ENCODE data around the gene SLCO2A1. TPM values are rescaled to one million over a fixed set of nuclear protein-coding genes. Genes with fewer than 3 reads are reported as not detected.

The SLCO2A1 gene
- total RNA-seq, 3 donors from 2014 or later, result 34.3 to 72.2 (median 67.7) TPM

- H3K9me3 ChIP-seq, result no peaks in the 10 kb centered on the region
- no peak overlapping the region for H3K4me3 ChIP-seq
- intact Hi-C loops (cut with DNase I, micrococcal nuclease), result no loop called here
- DNase-seq (no peak), ATAC-seq (no peak)
- H3K36me3 ChIP-seq (ENCODE audit: low read depth), result no peaks in the 10 kb centered on the region
- TF ChIP-seq CTCF (IDR thresholded peaks at IDR 0.05), result no peak
- no peaks in the 10 kb centered on the region for H3K4me1 ChIP-seq (ENCODE audit: low read depth)
Measured at GRCh38 chr3:133983126-133983525, 46.6 kb downstream of the SLCO2A1 start.

GRCh38 chr3:133980550-133980949 lies 49.2 kb downstream of the SLCO2A1 start:
- intact Hi-C loops (cut with DNase I, micrococcal nuclease), result no loop called here
- Histone ChIP-seq H3K36me3 (ENCODE audit: low read depth) (no peaks in the 10 kb centered on the region), H3K4me1 (ENCODE audit: low read depth) (no peaks in the 10 kb centered on the region), H3K4me3 (no peak overlapping the region), H3K9me3 (no peaks in the 10 kb centered on the region)
- no peak for ATAC-seq
- no peak for TF ChIP-seq CTCF (IDR thresholded peaks at IDR 0.05)
- DNase-seq, result no peak

- TF ChIP-seq CTCF (IDR thresholded peaks at IDR 0.05), result no peak
- intact Hi-C loops (cut with DNase I, micrococcal nuclease), result no loop called here
- no peak for ATAC-seq
- H3K4me1 ChIP-seq (ENCODE audit: low read depth), result no peaks in the 10 kb centered on the region
- H3K9me3 ChIP-seq, result no peaks in the 10 kb centered on the region
- H3K36me3 ChIP-seq (ENCODE audit: low read depth), result no peaks in the 10 kb centered on the region
- no peak for DNase-seq
- no peak overlapping the region for H3K4me3 ChIP-seq
Measured at GRCh38 chr3:133980035-133980434, 49.7 kb downstream of the SLCO2A1 start.

- Histone ChIP-seq H3K9me3 (no peaks in the 10 kb centered on the region), H3K4me3 (no peak overlapping the region), H3K4me1 (ENCODE audit: low read depth) (no peaks in the 10 kb centered on the region), H3K36me3 (ENCODE audit: low read depth) (no peaks in the 10 kb centered on the region)
- intact Hi-C loops (cut with DNase I, micrococcal nuclease), result no loop called here
- no peak for ATAC-seq
- no peak for DNase-seq
- TF ChIP-seq CTCF (IDR thresholded peaks at IDR 0.05), result no peak
Measured at GRCh38 chr3:133979553-133979952, 50.2 kb downstream of the SLCO2A1 start.

- no peak for TF ChIP-seq CTCF (IDR thresholded peaks at IDR 0.05)
- DNase-seq (no peak), ATAC-seq (no peak)
- Histone ChIP-seq H3K4me3 (no peak overlapping the region), H3K36me3 (ENCODE audit: low read depth) (no peaks in the 10 kb centered on the region), H3K9me3 (no peaks in the 10 kb centered on the region), H3K4me1 (ENCODE audit: low read depth) (no peaks in the 10 kb centered on the region)
- intact Hi-C loops (cut with DNase I, micrococcal nuclease), result no loop called here
Measured at GRCh38 chr3:133977568-133977967, 52.2 kb downstream of the SLCO2A1 start.

Data from mucosa of descending colon (tissue), 3 donors.